ENCODE data around the gene GLP2R.
"Not testable (repeated sequence)": the region's sequence is repeated elsewhere in the genome, so short reads cannot be mapped to it uniquely, and the experiment has no call there.

GLP2R gene, protein sequence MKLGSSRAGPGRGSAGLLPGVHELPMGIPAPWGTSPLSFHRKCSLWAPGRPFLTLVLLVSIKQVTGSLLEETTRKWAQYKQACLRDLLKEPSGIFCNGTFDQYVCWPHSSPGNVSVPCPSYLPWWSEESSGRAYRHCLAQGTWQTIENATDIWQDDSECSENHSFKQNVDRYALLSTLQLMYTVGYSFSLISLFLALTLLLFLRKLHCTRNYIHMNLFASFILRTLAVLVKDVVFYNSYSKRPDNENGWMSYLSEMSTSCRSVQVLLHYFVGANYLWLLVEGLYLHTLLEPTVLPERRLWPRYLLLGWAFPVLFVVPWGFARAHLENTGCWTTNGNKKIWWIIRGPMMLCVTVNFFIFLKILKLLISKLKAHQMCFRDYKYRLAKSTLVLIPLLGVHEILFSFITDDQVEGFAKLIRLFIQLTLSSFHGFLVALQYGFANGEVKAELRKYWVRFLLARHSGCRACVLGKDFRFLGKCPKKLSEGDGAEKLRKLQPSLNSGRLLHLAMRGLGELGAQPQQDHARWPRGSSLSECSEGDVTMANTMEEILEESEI

DNA sequence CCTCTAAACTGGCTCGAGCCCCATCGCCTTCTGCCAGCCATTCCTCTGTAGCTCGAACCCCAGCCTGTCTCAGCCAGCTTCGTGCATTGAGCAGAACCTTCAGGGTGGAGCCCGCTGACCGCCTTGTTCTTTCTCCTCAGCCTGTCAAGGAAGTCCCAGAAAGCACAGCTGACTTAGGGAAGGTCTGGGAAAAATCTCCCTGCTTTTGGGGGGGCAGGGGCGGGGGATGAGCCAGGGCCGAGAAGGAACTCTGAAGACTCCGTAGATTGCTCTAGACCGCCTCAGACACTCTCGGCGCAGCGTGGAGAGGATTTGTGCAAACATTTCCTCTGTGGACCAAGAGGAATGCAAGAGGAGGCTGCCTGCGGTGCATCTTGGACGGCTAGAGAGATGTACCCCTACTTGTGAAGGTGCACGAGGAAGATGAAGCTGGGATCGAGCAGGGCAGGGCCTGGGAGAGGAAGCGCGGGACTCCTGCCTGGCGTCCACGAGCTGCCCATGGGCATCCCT lies at the start of gene GLP2R:
Gene GLP2R, plus strand, starts transcription at position 284 of the 510 bp plus-strand sequence. Its CDS starts 140 bp downstream, at position 424.
- no peak for DNase-seq (ENCODE audit: low read depth in 1 of 2, low spot score in 1 of 2)

DNA sequence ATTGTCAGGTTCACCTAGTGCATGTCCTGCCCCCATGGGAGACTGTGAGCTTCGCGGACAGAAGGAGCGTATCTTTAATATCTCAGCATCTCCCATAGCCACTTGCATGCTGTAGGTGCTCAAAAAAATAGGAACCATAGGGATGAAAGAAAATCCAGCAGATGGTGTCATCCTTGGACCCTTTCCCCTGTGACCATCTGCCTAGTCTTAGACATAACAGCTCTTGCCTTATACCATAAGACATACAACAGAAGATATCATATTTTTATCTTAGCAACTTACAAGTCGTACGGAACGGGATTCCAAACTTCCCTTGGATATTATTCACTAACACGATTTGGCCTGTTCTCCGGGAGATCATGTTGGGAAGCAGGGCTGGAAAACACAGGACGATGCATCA lies 48.8 kb upstream of the GLP2R start:
- DNase-seq (ENCODE audit: low read depth in 1 of 2, low spot score in 1 of 2): no peak

DNA sequence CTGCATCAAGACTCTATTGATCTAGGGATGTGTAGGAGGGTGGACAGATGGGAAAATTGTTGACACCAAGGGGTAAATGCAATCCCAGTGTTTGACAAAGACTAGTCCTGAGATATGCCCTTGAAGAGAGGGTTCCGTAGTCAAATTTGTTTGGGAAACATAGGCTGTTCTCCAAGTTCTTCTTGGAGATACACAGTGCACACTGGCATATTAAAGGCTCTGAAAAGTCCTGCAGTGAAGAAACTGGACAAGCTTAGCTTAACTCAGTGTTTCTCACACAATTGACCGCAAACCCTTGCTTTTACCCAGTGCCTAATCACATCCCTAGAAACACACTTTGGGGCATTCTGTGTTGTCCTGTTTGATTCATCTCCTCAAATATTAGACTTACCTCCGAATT lies 45.2 kb upstream of the GLP2R start:
- DNase-seq (ENCODE audit: low read depth in 1 of 2, low spot score in 1 of 2): no peak

DNA sequence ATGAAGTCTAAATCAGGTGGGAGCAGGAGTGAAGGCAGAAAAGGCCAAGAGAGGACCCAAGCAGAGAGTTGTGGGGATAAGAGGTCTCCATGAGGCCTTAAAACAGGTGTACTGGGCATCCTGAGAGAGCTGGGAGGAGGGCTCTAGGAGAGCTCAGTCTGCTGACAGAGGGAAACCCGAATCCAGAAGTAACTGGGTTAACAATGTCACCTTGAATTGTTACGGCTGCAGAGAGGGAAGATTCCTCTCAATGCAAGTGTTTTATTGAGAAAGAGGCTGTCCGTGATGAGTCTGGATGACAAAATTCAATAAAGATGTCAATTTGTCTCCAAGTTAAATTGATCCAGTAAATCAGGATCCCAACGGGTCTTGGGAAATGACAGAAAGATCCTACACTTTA lies 42.7 kb upstream of the GLP2R start:
- no peak for DNase-seq (ENCODE audit: low read depth in 1 of 2, low spot score in 1 of 2)

DNA sequence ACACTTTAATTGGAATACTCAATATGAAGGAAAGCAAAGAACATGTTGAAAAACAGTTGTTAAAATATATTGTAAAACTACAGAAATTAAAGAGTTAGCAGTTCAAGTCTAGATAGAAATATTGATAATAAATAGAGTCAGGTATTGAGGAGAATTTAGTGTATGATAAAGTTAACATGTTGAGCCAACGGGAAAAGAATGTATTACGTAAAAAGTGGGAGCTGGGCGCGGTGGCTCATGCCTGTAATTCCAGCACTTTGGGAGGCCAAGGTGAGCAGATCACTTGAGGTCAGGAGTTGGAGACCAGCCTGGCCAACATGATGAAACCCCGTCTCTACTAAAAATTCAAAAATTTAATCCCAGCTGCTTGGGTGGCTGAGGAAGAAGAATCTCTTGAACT lies 42.3 kb upstream of the GLP2R start:
- not testable (repeated sequence) for DNase-seq (ENCODE audit: low read depth in 1 of 2, low spot score in 1 of 2)

DNA sequence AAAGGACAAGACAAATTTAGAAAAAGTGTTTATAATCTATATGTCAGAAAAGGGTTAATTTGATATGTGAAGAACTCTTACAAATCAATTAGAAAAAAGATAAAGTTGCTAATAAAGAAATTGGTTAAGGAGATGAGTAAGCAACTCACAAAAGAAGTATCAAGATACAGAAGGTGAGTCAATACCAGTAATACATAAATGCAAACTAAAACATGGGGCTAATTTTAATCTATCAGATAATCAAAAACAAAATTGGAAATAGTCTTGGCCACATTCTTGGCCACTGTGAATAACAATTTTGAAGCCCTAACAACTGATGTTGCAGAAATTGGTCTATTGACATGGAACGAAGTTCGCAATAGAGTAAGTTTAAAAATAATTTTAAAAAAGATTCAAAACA lies 41.2 kb upstream of the GLP2R start:
- DNase-seq (ENCODE audit: low read depth in 1 of 2, low spot score in 1 of 2): no peak

DNA sequence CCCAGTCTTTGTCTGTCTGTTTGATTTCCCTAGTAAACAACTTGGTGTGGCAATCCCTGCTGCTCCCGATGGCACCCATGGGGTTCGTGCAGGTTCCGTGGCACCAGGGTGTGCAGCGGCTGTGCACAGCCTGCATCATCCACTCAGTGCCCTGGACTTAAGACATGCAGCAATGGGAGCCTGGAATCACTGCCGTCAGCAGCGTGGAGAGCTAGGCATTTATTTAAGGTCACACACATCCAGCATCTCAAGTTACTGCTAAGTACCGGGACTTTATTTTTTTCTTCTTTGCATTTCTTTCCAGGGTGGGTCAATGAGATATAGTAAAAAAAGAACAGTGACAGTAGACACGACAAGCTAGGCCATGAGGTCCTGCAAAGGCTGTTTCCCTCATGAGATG lies 37.1 kb upstream of the GLP2R start:
- no peak for DNase-seq (ENCODE audit: low read depth in 1 of 2, low spot score in 1 of 2)

DNA sequence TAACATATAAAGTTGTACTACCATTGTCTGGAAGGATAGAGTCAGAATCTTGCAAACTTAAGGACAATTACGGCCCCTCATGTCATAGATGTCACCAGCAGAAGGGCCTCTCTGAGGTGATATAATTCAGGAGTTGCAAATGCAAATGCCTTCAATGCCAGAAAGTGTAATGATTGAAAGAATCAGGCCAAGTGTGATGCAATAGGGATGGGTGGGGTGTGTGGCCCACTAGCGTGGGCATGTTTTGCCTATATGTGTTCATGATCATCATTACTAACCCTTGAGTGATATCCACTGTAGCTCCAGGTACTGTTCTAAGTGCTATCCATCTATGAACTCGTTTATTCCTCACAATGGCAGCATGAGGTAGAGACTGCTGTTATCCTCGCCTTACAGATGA lies 35.4 kb upstream of the GLP2R start:
- no peak for DNase-seq (ENCODE audit: low read depth in 1 of 2, low spot score in 1 of 2)

DNA sequence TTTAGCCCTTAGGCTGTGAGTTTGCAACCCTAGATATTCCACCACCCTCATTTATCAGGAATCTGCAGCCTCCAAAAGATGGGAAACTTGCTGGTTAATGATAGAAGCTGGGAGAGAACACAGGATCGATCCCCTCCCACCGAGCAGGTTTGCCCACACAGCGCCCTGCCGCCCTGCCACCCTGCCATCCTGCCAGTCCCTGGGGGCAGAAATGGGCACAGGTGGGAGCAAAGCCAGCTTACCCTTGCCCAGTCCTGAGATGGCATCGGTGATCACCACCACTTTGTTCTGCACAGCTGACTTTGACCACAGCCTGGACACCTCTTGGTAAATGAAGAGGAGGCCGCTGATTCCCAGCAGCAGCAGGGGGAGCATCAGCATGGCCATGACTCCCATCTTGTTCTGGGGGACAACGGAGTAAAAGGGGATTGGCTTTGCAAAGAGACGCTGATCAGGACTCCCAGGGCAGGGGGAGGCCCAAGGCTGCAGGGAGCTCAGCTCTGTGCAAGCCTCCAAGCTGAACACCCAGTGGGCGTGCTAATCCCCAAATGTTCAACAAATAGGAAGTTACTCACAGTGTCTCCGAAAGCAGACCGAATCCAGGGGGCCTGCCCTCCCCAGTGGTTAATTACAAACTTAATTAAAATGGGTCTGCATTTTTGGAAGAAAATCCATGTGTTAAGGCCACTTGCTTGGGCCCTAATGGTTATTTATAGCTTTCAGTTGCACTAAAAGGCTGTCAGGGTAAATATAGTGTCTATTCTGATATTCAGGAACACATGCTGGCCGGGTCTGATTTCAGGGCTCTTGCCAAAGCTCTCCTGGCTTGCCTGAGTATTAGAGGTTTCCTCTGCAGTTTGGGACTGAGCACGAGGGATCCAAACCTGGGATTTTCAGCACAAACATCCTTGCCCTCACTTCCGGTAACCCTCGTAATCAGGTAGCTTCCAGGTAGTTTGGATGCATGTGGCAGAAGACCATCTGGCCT lies 34.5 kb upstream of the GLP2R start, which contains the start of gene DHRS7C:
Gene DHRS7C, minus strand, starts transcription at position 704 of the 988 bp plus-strand sequence. Its CDS starts 308 bp downstream, at position 396.
- DNase-seq (ENCODE audit: low read depth in 1 of 2, low spot score in 1 of 2): no peak

DNA sequence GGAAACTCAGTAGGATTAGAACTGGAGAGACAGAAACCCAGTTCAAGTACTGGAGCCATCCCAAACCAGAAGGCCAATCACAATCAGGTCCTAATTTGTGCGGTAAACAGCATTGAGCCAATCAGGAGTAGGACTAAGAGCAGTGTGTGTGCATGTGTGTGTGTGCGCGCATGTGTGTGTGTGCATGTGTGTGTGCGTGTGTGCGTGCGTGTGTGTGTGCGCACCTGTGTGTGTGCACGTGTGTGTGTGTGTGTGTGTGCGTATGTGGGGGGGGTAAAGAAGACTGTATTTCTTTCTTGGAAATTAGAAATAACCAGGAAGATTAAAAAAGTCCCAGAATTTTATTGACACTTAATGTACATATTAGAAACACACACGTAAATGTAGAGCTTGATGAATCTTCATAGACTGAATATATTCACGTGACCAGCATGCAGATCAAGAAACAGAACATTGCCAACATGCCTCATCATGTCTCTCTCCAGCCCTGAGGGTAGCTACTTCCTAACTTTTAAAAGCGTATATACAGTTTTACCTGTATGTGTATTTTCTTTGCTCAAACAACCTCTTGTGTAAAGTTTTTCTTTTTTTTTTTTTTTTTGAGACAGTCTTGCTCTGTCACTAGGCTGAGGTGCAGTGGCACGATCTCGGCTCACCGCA lies 33.4 kb upstream of the GLP2R start:
- no peak for DNase-seq (ENCODE audit: low read depth in 1 of 2, low spot score in 1 of 2)

DNA sequence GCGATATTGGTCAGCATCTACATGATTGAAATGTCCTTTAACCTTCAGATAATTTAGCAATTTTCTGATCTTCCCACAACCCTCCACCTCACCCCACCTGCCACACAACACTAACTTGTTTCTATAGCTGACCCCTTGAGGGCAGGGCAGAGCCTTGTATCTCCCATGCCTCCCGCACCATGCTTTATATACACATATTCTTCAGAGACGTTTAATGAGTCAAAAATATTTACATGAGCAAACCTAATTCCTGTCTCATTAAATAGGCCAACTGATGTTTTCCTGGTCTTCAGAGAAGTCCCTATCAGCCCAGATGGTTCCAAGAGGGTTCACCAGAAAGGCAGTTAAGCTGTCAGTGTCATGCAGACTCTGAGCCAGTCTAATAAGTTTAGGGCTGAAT lies 27.7 kb upstream of the GLP2R start:
- DNase-seq (ENCODE audit: low read depth in 1 of 2, low spot score in 1 of 2): no peak

DNA sequence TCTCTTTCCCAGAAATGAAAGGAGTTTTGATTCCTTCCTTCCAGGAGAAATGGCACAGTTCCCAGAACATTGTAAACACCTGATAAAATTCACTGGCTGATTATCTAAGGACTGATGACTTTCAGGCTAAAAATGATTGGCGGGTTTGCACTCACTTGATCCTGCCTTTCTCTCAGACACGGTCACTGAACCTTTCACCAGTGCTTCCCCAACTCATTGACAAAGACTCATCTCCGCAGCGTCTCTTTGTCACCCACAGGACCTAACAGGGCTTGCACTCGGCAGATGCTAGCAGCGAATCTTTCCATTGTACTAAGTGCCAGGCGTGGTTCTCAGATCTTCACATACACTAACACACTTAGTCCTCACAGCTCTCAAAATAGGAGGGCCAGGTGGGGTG lies 27.0 kb upstream of the GLP2R start:
- DNase-seq (ENCODE audit: low read depth in 1 of 2, low spot score in 1 of 2): no peak

DNA sequence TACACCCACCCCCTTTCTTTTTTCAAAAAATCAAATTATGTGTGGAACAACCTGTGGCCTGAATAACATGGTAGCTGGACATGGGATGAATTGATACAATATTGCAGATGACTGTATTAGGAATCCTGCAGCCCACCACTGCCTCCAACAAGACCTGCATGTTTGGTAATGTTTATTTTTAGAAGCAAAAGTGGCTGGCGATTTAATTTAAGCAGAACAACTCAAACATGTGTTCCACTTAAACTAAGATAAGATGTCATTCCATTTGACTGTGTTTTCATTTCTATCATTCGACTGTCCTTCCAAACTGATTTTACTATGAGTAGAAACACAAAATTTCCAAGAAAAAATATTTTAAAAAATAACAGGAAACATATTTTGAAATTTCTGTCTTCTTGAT lies 24.2 kb upstream of the GLP2R start:
- DNase-seq (ENCODE audit: low read depth in 1 of 2, low spot score in 1 of 2): no peak

DNA sequence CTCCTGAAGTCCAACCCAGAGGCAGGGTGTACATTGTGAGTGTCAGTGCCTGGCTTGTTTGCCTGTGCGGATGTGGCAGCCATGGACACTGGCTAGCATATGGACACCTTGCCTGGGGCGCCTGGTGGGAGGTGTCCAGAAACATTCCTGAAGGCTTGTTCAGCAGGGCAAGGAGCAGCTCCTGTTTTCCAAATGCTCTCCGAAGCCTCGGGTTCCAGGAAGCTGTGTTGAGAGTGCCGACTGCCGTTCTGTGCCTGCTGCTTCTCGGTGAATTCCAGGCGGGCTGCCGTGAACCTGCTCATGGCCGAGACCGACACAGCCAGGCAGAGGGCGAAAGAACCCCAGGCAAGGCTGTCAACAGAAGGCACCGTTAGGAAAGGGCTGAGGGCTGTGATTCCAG lies 23.4 kb upstream of the GLP2R start:
- DNase-seq (ENCODE audit: low read depth in 1 of 2, low spot score in 1 of 2): no peak

DNA sequence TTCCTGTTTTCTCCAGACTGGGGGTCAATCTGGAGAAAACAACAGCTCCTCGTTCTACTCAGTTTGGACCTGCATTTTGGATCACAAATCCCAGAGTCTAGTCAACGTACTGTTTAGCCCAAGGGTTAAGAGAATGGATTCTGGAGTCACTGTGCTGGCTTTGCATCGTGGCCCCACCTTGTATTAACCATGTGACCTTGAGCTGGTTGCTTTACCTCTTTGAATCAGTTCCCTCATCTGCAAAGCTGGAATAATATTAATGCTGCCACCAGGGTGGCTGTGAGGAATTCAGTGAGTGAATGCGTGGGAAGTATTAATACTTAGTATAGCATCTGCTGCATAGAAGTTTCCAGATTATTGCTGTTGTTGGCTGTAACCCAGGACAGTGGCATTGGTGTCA lies 23.0 kb upstream of the GLP2R start:
- DNase-seq (ENCODE audit: low read depth in 1 of 2, low spot score in 1 of 2): no peak

DNA sequence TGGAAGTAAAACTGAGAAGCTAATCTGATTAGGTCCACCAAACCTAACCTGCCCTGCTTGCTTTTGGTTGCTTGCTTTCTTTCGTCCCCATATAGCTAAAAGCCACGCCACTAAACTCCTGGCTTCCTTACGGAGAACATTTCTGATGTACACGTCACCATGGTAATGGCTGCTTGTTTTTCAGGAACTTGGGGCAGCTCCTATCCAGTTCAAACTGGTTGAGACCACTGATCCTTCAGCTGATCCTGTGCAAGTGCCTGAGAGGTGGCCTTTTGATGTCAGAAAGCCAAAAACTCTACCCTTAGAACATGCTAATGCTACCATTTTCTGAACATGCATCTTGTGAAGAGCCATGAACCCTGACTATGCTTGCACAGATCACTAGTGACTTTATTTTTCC lies 20.0 kb upstream of the GLP2R start:
- no peak for DNase-seq (ENCODE audit: low read depth in 1 of 2, low spot score in 1 of 2)

DNA sequence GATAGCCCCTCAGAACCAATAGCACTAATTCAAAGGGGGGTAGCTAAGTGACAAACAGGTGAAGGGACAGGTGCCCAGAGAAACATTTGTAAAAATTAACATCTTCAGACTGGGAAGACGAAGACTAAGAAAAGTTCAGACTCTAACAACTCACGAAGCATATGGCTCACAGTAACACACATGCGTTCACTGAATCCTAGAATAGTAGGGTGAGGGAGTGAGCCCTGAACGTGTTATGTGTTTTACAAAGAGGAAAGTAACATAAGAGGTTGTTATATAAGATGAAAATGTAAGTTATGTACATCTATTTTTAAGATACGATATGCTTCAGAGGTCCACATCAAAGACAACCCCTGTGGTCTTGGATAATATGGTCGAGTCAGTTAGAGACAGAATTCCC lies 19.0 kb upstream of the GLP2R start:
- no peak for DNase-seq (ENCODE audit: low read depth in 1 of 2, low spot score in 1 of 2)

DNA sequence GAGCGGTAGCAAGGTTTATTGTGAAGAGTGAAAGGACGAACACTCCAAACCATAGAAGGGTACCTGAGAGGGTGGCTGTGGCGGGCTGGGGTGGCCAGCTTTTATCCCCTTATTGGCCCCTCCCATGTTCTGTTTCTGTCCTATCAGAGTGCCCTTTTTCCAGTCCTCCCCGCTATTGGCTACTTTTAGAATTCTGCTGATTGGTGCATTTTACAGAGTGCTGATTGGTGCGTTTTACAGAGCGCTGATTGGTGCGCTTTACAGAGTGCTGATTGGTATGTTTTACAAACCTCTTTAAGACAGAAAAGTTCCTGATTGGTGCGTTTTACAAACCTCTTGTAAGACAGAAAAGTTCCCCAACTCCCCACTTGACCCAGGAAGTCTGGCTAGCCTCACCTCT lies 16.3 kb upstream of the GLP2R start:
- no peak for DNase-seq (ENCODE audit: low read depth in 1 of 2, low spot score in 1 of 2)

DNA sequence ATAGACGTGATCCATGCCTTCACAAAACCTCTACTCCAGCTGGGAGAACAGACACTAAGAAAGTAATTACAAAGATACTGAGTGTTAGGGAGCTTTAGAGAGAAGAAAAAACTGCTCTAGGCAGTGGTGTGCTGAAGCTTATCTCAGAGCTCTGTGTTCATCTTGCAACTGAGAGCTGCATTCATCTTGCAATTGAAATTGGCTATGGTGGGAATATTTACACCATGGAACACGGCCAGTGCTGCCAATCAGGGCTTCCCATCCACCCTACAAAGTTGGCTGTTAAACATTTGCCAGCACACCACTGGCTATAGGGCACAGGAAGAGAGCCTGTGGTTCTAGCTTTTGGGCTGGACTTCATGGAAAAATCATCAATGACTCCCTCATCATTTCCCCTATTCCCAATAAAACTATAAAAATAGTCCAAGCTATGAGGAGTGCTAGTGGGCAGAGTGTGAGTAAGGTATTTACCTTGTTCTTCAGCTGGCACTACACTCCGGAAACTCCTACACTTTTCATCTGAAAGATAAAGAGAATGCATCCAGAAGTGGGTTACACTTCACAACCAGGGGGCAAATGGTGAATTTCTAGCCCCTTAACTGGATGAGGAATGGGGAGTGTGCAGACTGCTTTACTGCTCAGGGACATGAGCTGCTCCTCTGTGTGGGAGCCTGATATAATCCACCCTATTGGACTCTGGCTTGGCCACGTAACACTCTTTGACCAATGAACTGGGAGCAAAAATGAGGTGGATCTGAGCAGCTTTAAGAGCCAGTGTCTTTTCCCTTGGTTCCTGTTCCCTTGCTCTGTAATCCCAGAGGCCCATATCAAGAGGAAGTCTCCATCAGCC lies 15.4 kb upstream of the GLP2R start:
- no peak for DNase-seq (ENCODE audit: low read depth in 1 of 2, low spot score in 1 of 2)

DNA sequence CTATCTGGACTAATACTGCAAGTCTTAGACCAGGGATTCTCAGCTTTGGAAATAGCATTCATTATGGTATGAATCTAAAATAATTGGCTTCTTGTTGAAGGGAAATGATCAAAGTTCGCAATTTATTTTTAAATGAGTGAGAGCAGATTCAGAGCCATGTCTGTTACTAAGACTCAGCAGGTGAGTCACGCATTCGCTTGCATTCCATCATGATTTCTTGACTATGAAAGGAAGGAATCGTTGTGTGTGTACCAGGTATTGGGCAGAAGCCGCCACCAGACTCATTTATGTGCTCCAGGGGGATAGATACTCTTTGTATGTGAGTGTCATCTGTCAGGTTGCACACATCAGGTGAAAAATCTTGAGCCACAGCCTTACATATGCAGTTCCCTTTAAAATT lies 14.6 kb upstream of the GLP2R start:
- no peak for DNase-seq (ENCODE audit: low read depth in 1 of 2, low spot score in 1 of 2)

All from activated T-helper 1 cell treated with anti-CD3 and anti-CD28 coated beads, Interleukin-2, amount 50 U/mL, for 16 hours (primary cell).